Measurements from ENCODE around the gene ULBP1. TPM values are rescaled to one million over a fixed set of nuclear protein-coding genes. Genes with fewer than 3 reads are reported as not detected.
"Not testable (repeated sequence)": the region's sequence is repeated elsewhere in the genome, so short reads cannot be mapped to it uniquely, and the experiment has no call there.

ULBP1 gene
- total RNA-seq, 2 donors from 2014 or later, result 0.11 to 0.31 TPM

DNA sequence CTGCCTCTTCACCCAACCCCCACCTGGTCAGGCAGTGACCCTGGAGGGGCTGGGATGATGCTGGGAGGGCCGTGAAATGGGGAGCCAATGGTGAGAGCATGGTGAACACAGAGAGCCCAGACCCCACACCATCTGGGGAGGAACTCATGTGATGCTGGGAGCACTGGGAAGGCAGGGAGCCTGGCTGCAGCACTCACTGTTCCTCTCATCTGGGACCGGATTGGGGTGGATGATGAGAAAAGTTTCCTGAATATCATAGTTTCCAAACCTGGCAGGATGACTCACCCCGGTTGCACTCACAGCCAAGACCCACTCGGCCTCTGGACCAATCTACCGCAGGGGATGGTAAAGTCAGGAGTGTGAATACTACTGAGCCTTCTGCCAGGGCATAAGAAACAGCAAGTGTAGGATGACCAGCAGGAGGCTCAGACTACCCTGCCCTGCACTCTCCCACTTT lies 21.8 kb downstream of the ULBP1 start:
- TF ChIP-seq, protein P1, sequence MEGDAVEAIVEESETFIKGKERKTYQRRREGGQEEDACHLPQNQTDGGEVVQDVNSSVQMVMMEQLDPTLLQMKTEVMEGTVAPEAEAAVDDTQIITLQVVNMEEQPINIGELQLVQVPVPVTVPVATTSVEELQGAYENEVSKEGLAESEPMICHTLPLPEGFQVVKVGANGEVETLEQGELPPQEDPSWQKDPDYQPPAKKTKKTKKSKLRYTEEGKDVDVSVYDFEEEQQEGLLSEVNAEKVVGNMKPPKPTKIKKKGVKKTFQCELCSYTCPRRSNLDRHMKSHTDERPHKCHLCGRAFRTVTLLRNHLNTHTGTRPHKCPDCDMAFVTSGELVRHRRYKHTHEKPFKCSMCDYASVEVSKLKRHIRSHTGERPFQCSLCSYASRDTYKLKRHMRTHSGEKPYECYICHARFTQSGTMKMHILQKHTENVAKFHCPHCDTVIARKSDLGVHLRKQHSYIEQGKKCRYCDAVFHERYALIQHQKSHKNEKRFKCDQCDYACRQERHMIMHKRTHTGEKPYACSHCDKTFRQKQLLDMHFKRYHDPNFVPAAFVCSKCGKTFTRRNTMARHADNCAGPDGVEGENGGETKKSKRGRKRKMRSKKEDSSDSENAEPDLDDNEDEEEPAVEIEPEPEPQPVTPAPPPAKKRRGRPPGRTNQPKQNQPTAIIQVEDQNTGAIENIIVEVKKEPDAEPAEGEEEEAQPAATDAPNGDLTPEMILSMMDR (IDR thresholded peaks at IDR 0.05), result no peak
- H3K9me3 ChIP-seq, result peaks cover 0 to 26% of the 10 kb centered on the region in 2 donors
- H3K36me3 ChIP-seq, result no peaks in the 10 kb centered on the region
- peaks cover 0 to 7% of the 10 kb centered on the region in 2 donors for H3K4me1 ChIP-seq
- no peak overlapping the region for H3K4me3 ChIP-seq
- H3K27ac ChIP-seq, result no peak overlapping the region
- DNase-seq (ENCODE audit: low spot score), result no peak
- peaks cover 27 to 55% of the 10 kb centered on the region in 2 donors for H3K27me3 ChIP-seq

DNA sequence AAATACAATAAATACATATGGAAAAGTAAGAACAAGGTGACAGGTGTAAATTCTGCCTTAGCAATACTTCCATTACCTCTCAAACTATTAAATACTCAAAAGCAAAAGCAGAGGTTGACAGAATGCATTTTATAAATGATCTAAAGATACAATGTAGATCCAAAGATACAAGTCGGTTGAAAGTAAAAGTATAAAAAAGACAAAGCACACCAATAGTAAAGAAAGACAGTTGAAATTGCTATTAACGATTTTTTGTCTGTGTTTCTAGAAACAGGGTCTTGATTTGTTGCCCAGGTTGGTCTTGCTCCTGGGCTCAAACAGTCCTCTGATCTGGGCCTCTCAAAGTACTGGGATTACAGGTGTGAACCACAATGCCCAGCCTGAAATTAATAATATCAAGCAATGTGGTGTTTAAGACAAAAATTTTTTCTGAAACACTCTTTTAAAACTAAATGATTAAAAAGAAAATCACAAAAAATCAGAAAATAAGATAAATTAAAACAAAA lies 23.9 kb downstream of the ULBP1 start:
- H3K9me3 ChIP-seq, result peaks cover 0 to 26% of the 10 kb centered on the region in 2 donors
- H3K27ac ChIP-seq, result no peak overlapping the region
- no peak for DNase-seq (ENCODE audit: low spot score)
- no peaks in the 10 kb centered on the region for H3K36me3 ChIP-seq
- TF ChIP-seq, protein P1 (IDR thresholded peaks at IDR 0.05), result no peak
- H3K27me3 ChIP-seq, result peaks cover 42 to 59% of the 10 kb centered on the region in 2 donors
- H3K4me1 ChIP-seq, result peaks cover 0 to 15% of the 10 kb centered on the region in 2 donors
- no peak overlapping the region for H3K4me3 ChIP-seq

DNA sequence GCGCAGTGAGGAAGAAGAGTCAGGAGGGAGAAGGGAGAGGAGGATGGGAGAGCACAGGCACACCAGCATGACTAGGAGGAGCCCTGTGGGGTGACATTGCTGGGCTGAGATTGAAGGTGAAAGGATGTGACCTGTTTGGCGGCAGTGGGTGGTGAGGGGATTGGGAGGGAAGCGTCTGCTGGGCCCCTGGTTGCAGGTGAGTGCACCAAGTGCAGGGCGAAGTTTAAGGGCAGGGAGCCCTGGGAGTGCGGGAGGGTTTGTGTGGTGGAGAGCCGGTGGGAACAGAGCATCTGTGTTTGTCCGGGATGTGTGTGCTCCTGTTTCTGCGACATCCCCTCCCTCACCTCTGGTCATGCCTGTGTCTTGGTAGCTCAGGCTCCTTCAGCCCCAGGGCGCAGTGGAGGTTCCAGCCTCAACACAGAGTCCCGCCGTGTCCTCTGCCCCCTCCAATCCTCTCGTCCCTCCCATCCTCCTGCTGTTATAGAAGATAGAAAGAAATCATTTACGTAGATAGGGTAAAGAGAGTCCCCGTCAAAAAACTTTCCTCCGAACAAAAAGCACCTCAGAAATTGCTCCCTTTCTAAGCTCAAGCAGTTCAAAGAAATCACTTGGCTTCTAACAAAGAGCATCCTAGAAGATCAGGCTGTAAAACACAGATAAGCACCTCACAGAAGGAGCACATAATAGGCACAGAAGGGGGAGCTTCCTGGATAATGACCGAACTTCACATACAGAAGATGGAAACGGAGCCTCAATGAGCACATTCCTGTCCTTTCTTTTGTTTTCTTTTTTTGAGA lies 25.0 kb downstream of the ULBP1 start:
- Histone ChIP-seq H3K27ac (no peak overlapping the region), H3K27me3 (peaks cover 43 to 54% of the 10 kb centered on the region in 2 donors), H3K36me3 (no peaks in the 10 kb centered on the region), H3K9me3 (peaks cover 0 to 26% of the 10 kb centered on the region in 2 donors), H3K4me1 (peaks cover 0 to 15% of the 10 kb centered on the region in 2 donors), H3K4me3 (no peak overlapping the region)
- DNase-seq (ENCODE audit: low spot score), result no peak
- TF ChIP-seq, protein P1 (IDR thresholded peaks at IDR 0.05), result no peak

DNA sequence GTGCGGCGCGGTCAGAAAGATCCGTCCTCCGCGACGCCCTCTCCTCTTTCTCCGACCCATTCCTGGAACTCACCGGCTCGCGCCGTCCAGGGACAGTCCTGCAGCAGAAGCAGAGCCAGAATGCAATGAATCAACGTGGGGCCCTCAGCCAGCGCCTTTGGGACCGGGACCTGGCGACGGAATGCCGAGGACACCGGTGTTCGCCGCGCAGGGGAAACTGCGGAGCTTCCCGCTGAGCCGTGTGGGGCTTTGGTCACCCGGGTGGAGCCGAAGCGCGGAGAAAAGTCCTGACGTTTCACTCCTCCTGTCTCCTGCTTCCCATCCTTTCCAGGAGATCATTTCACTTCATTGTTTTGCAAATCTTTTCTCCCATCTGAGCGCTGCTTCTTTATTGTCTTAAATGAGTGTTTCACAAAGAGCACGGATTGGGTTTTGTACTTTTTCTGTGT lies 26.5 kb downstream of the ULBP1 start:
- Histone ChIP-seq H3K36me3 (no peaks in the 10 kb centered on the region), H3K4me1 (peaks cover 0 to 15% of the 10 kb centered on the region in 2 donors), H3K9me3 (peaks cover 0 to 26% of the 10 kb centered on the region in 2 donors), H3K27me3 (peaks cover 43 to 46% of the 10 kb centered on the region in 2 donors), H3K4me3 (no peak overlapping the region), H3K27ac (no peak overlapping the region)
- no peak for DNase-seq (ENCODE audit: low spot score)
- TF ChIP-seq, protein P1 (IDR thresholded peaks at IDR 0.05), result no peak

DNA sequence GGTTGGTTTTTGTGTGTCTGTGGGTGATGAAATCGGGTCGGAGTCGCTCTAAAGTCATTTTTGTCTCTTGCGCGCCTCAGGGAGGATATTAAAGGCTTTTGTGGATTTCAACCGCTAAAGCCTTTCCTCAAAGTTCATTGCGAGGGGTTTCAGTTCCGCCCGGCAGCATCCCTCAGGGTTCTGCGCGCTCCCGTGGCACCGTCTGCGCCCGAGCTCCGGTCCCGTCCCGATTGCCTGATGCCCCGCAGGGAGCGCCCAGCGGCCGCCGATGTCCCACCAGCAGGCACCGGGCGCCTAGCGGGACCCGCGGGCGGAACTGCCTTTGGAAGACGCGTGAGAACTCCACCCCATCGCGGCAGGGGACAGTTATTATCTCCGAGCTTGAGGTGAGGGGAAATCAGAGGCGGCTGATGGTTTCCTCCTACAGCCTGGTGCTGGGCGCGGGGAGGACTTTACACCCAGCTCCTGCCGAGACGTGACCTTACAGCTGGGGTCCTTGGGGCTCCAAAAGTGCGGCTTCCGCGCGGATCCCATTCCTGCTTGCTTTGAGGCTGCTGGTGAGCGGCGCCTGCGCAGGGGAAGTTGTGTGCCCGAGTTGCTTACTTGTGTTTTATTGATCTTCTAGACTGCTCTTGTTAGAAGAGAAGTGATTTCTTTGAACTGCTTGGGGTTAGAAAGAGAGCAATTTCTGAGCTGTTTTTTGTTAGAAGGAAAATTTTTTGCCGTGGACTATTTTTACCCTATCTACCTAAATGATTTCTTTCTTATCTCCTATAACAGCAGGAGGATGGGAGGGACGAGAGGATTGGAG lies 27.1 kb downstream of the ULBP1 start:
- Histone ChIP-seq H3K4me1 (peaks cover 0 to 15% of the 10 kb centered on the region in 2 donors), H3K9me3 (peaks cover 0 to 26% of the 10 kb centered on the region in 2 donors), H3K36me3 (no peaks in the 10 kb centered on the region), H3K27ac (no peak overlapping the region), H3K27me3 (peaks cover 42 to 43% of the 10 kb centered on the region in 2 donors), H3K4me3 (no peak overlapping the region)
- no peak for DNase-seq (ENCODE audit: low spot score)
- TF ChIP-seq, protein P1 (IDR thresholded peaks at IDR 0.05), result no peak

DNA sequence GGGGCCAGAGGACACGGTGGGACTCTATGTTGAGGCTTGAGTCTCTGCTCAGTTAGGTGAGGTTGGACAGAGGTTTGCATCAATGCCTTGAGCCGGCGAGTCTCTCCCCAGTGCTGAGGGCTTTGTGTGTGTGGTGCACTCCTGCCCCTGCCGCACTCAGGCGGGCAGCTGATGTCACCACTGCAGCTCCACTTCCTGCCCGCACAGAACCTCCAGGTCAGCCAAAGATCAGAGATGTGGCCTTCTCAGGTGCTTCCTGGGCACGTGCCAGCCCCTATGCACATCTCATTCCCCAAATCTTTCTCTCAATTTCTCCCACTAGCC lies 27.7 kb downstream of the ULBP1 start:
- peaks cover 40 to 43% of the 10 kb centered on the region in 2 donors for H3K27me3 ChIP-seq
- H3K4me3 ChIP-seq, result not testable (repeated sequence)

More for the DNA sequence above, 27.7 kb downstream of the ULBP1 start:
- Histone ChIP-seq H3K9me3 (peaks cover 0 to 26% of the 10 kb centered on the region in 2 donors), H3K4me1 (peaks cover 0 to 15% of the 10 kb centered on the region in 2 donors)
- not testable (repeated sequence) for H3K36me3 ChIP-seq; H3K27ac ChIP-seq; DNase-seq (ENCODE audit: low spot score)

Measured in right atrium auricular region (tissue), 2 donors.